ENCODE measurements around the gene DARS2. TPM values are rescaled to one million over a fixed set of nuclear protein-coding genes. Genes with fewer than 3 reads are reported as not detected.

DARS2 gene
- total RNA-seq, 4 donors from 2014 or later: 5.5 to 9.1 (median 7.7) TPM

DNA sequence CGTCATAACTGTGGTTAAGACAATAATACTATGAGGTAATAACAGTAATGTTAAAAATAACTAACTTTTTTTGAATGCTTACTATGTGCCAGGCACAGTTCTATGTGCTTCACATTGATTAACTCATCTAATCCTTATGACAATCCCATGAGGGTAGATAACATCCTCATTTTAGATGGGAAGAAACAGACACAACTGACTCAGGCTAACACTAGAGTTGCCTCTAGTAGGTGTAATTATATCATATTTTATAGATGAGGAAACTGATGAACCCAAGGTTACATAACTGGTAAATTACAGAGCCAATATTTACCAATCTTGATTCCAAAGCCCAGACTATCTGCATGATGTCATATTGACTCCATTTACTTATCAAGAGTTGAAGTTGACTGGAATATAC is 69.1 kb downstream of the DARS2 start:
- Histone ChIP-seq H3K27ac (replicated peaks in 1 of 4) (no peak overlapping the region), H3K27me3 (no peaks in the 10 kb centered on the region), H3K4me1 (no peaks in the 10 kb centered on the region), H3K9me3 (no peaks in the 10 kb centered on the region), H3K36me3 (peaks cover 0 to 9% (median 6%) of the 10 kb centered on the region in 4 donors), H3K4me3 (no peak overlapping the region)
- no peak for DNase-seq (ENCODE audit: extremely low spot score)
- intact Hi-C loops (cut with DNase I): no loop called here
- no peak for TF ChIP-seq POLR2AphosphoS5 (IDR thresholded peaks at IDR 0.05)
- no peak for TF ChIP-seq CTCF (IDR thresholded peaks at IDR 0.05)
- TF ChIP-seq POLR2A (IDR thresholded peaks at IDR 0.05; ENCODE audit: low read depth): no peak
- no peak for TF ChIP-seq EP300 (IDR thresholded peaks at IDR 0.05)
- WGBS: 100% methylated on average over 1 of the region's 1 CpG

- Histone ChIP-seq H3K36me3 (peaks cover 0 to 9% (median 6%) of the 10 kb centered on the region in 4 donors), H3K9me3 (no peaks in the 10 kb centered on the region), H3K27me3 (no peaks in the 10 kb centered on the region), H3K27ac (replicated peaks in 1 of 4) (no peak overlapping the region), H3K4me3 (no peak overlapping the region), H3K4me1 (no peaks in the 10 kb centered on the region)
- intact Hi-C loops (cut with DNase I): no loop called here
- TF ChIP-seq POLR2AphosphoS5 (IDR thresholded peaks at IDR 0.05): no peak
- TF ChIP-seq EP300 (IDR thresholded peaks at IDR 0.05): no peak
- TF ChIP-seq CTCF (IDR thresholded peaks at IDR 0.05): no peak
- TF ChIP-seq POLR2A (IDR thresholded peaks at IDR 0.05; ENCODE audit: low read depth): no peak
- no peak for DNase-seq (ENCODE audit: extremely low spot score)
- WGBS: 60% methylated on average over 3 of the region's 3 CpGs
Measured at GRCh38 chr1:173894189-173894588, 69.7 kb downstream of the DARS2 start.

DNA sequence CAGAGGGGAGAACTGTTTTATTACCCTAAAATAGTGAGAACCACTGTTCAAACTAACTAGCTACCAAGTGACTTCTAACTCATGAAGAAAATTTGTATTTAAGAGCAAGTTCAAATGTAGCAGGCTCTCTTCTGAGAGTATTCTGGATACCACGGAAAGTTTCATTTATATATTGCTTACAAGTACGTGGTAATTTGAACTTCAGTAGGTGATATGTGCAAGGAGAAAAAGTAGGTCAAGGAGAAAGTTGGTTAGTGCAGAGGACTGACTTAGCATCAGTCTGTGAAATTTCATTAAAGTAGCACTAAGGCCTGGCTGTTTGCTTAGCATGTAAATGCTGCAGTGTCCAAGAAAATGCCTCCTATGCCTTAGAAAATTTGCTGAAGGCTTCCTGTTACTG is 76.0 kb downstream of the DARS2 start:
- no peaks in the 10 kb centered on the region for H3K9me3 ChIP-seq
- no peak for DNase-seq (ENCODE audit: extremely low spot score)
- WGBS: 75% methylated on average over 2 of the region's 2 CpGs
- H3K36me3 ChIP-seq: peaks cover 0 to under 1% (median 0%) of the 10 kb centered on the region in 4 donors
- H3K27me3 ChIP-seq: no peaks in the 10 kb centered on the region
- intact Hi-C loops (cut with DNase I): no loop called here
- H3K4me1 ChIP-seq: no peaks in the 10 kb centered on the region
- TF ChIP-seq POLR2AphosphoS5 (IDR thresholded peaks at IDR 0.05): no peak
- no peak for TF ChIP-seq CTCF (IDR thresholded peaks at IDR 0.05)
- no peak for TF ChIP-seq POLR2A (IDR thresholded peaks at IDR 0.05; ENCODE audit: low read depth)
- TF ChIP-seq EP300 (IDR thresholded peaks at IDR 0.05): no peak
- no peak overlapping the region for H3K27ac ChIP-seq (replicated peaks in 1 of 4)
- H3K4me3 ChIP-seq: no peak overlapping the region

DNA sequence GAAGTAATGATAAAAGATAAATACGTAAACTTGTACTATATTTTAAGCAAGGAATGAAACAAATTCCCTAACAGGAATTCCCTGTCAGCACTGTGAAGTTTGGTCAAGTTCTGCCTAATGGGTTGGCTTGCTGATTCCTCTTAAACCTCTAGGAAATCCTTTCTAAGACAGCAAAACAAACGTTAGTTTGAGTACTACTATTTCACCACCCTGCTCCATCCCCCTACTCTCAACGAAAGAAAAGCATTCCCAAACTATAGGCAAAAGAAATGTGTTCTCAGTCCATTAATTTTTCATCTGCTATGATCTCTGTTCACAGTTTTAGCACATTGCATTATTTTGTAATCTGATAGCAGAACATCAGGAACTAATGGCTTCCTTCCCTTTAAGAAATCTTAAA is 76.5 kb downstream of the DARS2 start:
- no peak for DNase-seq (ENCODE audit: extremely low spot score)
- H3K36me3 ChIP-seq: no peaks in the 10 kb centered on the region
- no peak overlapping the region for H3K27ac ChIP-seq (replicated peaks in 1 of 4)
- WGBS: 74% methylated on average over 3 of the region's 3 CpGs
- H3K4me1 ChIP-seq: no peaks in the 10 kb centered on the region
- H3K4me3 ChIP-seq: no peak overlapping the region
- H3K9me3 ChIP-seq: no peaks in the 10 kb centered on the region
- H3K27me3 ChIP-seq: no peaks in the 10 kb centered on the region
- intact Hi-C loops (cut with DNase I): no loop called here
- TF ChIP-seq EP300 (IDR thresholded peaks at IDR 0.05) (no peak), POLR2AphosphoS5 (IDR thresholded peaks at IDR 0.05) (no peak), POLR2A (IDR thresholded peaks at IDR 0.05; ENCODE audit: low read depth) (no peak), CTCF (IDR thresholded peaks at IDR 0.05) (no peak)

DNA sequence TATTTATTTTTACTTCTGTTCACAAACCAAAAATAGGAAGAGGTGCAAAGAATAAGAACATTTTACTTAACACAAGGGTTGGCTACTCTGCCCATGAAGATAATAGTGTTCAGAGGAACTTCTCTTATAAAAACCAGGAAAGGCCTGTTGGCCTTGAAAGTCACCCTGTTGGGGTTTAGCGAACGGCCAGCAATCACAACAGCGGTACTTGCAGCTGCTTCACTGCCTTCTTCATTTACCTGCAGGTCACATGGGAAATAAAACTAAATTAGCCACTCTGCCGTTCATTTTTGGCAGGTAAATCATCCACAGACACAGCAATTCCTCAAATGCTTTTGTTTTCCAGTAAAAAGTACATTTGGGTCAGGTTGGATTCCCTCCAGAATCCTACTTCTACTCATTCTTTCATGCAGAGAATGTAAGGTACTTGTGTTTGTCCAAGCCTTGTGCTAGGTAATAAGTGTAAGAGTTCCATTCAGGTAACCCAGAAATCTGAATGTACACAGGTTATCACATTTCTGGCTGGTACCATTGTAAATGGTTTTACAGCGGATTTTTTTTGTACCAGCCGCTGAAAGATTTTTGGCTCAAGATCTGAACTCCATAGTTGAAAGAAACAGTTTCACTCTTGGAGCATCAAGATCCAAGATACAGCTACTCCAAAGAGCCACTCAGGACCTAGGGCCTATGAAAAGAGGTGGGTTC is 79.5 kb downstream of the DARS2 start:
- Histone ChIP-seq H3K27ac (replicated peaks in 1 of 4) (no peak overlapping the region), H3K9me3 (no peaks in the 10 kb centered on the region), H3K4me3 (no peak overlapping the region), H3K27me3 (no peaks in the 10 kb centered on the region), H3K36me3 (no peaks in the 10 kb centered on the region), H3K4me1 (no peaks in the 10 kb centered on the region)
- DNase-seq (ENCODE audit: extremely low spot score): no peak
- intact Hi-C loops (cut with DNase I): no loop called here
- WGBS: 81% methylated on average over 6 of the region's 6 CpGs
- TF ChIP-seq POLR2A (IDR thresholded peaks at IDR 0.05; ENCODE audit: low read depth) (no peak), POLR2AphosphoS5 (IDR thresholded peaks at IDR 0.05) (no peak)

Small RNA genes lying within 50 kb of the gene (small RNA-seq; reads per million reads assigned to genes)
- 0 reads per million in 3 donors for gene RF00019

Other genes with a start within 250 kb of the DARS2 start
- not detected for gene SLC9C2, start 221.6 kb upstream of the DARS2 start, total RNA-seq
- gene TEX50, start 189.3 kb upstream of the DARS2 start, total RNA-seq: not detected
- under 1 TPM in 1 of 4 donors, not detected in 3; 0.33 TPM for gene ANKRD45, start 154.8 kb upstream of the DARS2 start, total RNA-seq
- 10 to 100 TPM; 28.3 to 38.3 (median 33.3) TPM for gene KLHL20, start 109.7 kb upstream of the DARS2 start, total RNA-seq
- gene CENPL, start 210 bp downstream of the DARS2 start, total RNA-seq: 1 to 10 TPM; 3.6 to 7.1 (median 5.8) TPM
- 100 to 1,000 TPM; 138 to 375 (median 203) TPM for gene GAS5, start 43.3 kb downstream of the DARS2 start, total RNA-seq
- 1 to 10 TPM; 6.1 to 9.3 (median 7.0) TPM for gene ZBTB37, start 43.7 kb downstream of the DARS2 start, total RNA-seq
- not detected for gene SERPINC1, start 92.7 kb downstream of the DARS2 start, total RNA-seq
- 10 to 100 TPM; 35.7 to 43.8 (median 39.3) TPM for gene RC3H1, start 197.7 kb downstream of the DARS2 start, total RNA-seq